Measurements from ENCODE around the gene EIPR1. TPM values are rescaled to one million over a fixed set of nuclear protein-coding genes. Genes with fewer than 3 reads are reported as not detected.

EIPR1 gene
- total and polyA plus RNA-seq, 2 of the 4 experiments (the other 2 are of a cell fraction): 46.5 to 67.4 TPM

- H3K14ac ChIP-seq (replicated peaks; ENCODE audit: low read depth, low read length): no peak overlapping the region
- DNase-seq (no peak), ATAC-seq (ENCODE audit: low read depth) (no peak)
- no peak overlapping the region for H3K4me2 ChIP-seq (ENCODE audit: low read depth, low read length)
- no peak overlapping the region for H4K5ac ChIP-seq (ENCODE audit: low read depth, low read length)
- TF ChIP-seq SMC3 (IDR thresholded peaks at IDR 0.05; ENCODE audit: low read depth, low read length) (no peak), CHD1 (IDR thresholded peaks at IDR 0.05; ENCODE audit: low read depth, low read length) (no peak), CEBPB (IDR thresholded peaks at IDR 0.05; ENCODE audit: low read depth, low read length) (no peak), MXI1 (IDR thresholded peaks at IDR 0.05; ENCODE audit: borderline replicate concordance, low read depth, low read length) (no peak), MAFK (IDR thresholded peaks at IDR 0.05; ENCODE audit: low read depth, low read length) (no peak), POLR2A (IDR thresholded peaks at IDR 0.05; ENCODE audit: low read depth, low read length) (no peak), BHLHE40 (IDR thresholded peaks at IDR 0.05; ENCODE audit: low read depth, low read length) (no peak), FOS (IDR thresholded peaks at IDR 0.05; ENCODE audit: low read depth, low read length) (no peak), ELK1 (IDR thresholded peaks at IDR 0.05; ENCODE audit: borderline replicate concordance, low read depth, low read length) (no peak), RAD21 (IDR thresholded peaks at IDR 0.05; ENCODE audit: low read length) (no peak), NFE2L2 (IDR thresholded peaks at IDR 0.05; ENCODE audit: low read depth, low read length) (no peak), RFX5 (IDR thresholded peaks at IDR 0.05; ENCODE audit: low read depth, low read length) (no peak), MAZ (IDR thresholded peaks at IDR 0.05; ENCODE audit: borderline replicate concordance, low read depth, low read length) (no peak), RCOR1 (IDR thresholded peaks at IDR 0.05; ENCODE audit: insufficient replicate concordance, low read length) (no peak)
- TF ChIP-seq, protein P1, sequence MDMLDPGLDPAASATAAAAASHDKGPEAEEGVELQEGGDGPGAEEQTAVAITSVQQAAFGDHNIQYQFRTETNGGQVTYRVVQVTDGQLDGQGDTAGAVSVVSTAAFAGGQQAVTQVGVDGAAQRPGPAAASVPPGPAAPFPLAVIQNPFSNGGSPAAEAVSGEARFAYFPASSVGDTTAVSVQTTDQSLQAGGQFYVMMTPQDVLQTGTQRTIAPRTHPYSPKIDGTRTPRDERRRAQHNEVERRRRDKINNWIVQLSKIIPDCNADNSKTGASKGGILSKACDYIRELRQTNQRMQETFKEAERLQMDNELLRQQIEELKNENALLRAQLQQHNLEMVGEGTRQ (IDR thresholded peaks at IDR 0.05; ENCODE audit: low read depth, low read length): no peak
- TF ChIP-seq, protein P2, sequence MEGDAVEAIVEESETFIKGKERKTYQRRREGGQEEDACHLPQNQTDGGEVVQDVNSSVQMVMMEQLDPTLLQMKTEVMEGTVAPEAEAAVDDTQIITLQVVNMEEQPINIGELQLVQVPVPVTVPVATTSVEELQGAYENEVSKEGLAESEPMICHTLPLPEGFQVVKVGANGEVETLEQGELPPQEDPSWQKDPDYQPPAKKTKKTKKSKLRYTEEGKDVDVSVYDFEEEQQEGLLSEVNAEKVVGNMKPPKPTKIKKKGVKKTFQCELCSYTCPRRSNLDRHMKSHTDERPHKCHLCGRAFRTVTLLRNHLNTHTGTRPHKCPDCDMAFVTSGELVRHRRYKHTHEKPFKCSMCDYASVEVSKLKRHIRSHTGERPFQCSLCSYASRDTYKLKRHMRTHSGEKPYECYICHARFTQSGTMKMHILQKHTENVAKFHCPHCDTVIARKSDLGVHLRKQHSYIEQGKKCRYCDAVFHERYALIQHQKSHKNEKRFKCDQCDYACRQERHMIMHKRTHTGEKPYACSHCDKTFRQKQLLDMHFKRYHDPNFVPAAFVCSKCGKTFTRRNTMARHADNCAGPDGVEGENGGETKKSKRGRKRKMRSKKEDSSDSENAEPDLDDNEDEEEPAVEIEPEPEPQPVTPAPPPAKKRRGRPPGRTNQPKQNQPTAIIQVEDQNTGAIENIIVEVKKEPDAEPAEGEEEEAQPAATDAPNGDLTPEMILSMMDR (conservative IDR thresholded peaks at IDR 0.05; ENCODE audit: low read depth, low read length): no peak
- no TSS peak for BruUV-seq (replicated peaks)
- no peak overlapping the region for H2AK5ac ChIP-seq (ENCODE audit: low read depth, low read length)
- no peaks in the 10 kb centered on the region for H3K4me1 ChIP-seq (ENCODE audit: control insufficient read depth, insufficient read depth, low read length)
- H3K4me3 ChIP-seq (ENCODE audit: insufficient read depth, low read depth, low read length): no peak overlapping the region
- H3K18ac ChIP-seq (ENCODE audit: low read depth, low read length): no peak overlapping the region
- 93% methylated on average over 3 of the region's 12 CpGs; no CpG with 5 or more reads in 1 of the 2 experiments for WGBS, 2 experiments (ENCODE audit: extremely low coverage in 2 of 2, insufficient read length in 1 of 2)
- H2BK5ac ChIP-seq (ENCODE audit: low read depth, low read length, poor library complexity, severe bottlenecking): no peak overlapping the region
- no peak overlapping the region for H2BK120ac ChIP-seq (ENCODE audit: low read depth, low read length)
- H3K79me1 ChIP-seq (ENCODE audit: low read depth in 1 of 2, low read length in 2 of 2): no peaks in the 10 kb centered on the region
- in situ Hi-C loops (cut with MboI; ENCODE audit: low sequenced_read_pairs) (no loop called here), dilution Hi-C loops (cut with HindIII; ENCODE audit: low sequenced_read_pairs, unreplicated experiment) (no loop called here), intact Hi-C loops (cut with micrococcal nuclease) (no loop called here)
- no peak overlapping the region for H3K23ac ChIP-seq (ENCODE audit: low read depth, low read length)
- no peak overlapping the region for H3K27ac ChIP-seq (ENCODE audit: insufficient read depth, low read length)
- H3K9ac ChIP-seq (ENCODE audit: low read depth, low read length): no peak overlapping the region
- H3K56ac ChIP-seq (ENCODE audit: extremely low read depth, insufficient read depth, low read length): no peak overlapping the region
- H3K9me1 ChIP-seq (ENCODE audit: insufficient read depth, low read length): peaks cover 8% of the 10 kb centered on the region
- H2AFZ ChIP-seq (replicated peaks; ENCODE audit: low read length, poor library complexity): no peak overlapping the region
- no peak overlapping the region for H2AK9ac ChIP-seq (replicated peaks; ENCODE audit: low read depth, low read length, poor library complexity)
- no peak overlapping the region for H2BK15ac ChIP-seq (ENCODE audit: low read depth, low read length)
- H3K9me3 ChIP-seq (ENCODE audit: control insufficient read depth, insufficient read depth, low read length): no peaks in the 10 kb centered on the region
- peaks cover 3% of the 10 kb centered on the region for H3K36me3 ChIP-seq (ENCODE audit: control insufficient read depth, insufficient read depth, low read length)
- no peak overlapping the region for H4K91ac ChIP-seq (ENCODE audit: insufficient read depth, low read depth, low read length)
- no peak overlapping the region for H4K8ac ChIP-seq (ENCODE audit: low read depth in 2 of 2, low read length in 2 of 2)
- ChIA-PET CTCF (no interaction called here), POLR2A (ENCODE audit: unreplicated experiment) (no interaction called here)
- no peaks in the 10 kb centered on the region for H4K20me1 ChIP-seq (ENCODE audit: insufficient read depth, low read length)
- no peak overlapping the region for H3K4ac ChIP-seq (ENCODE audit: low read depth, low read length)
- no peak overlapping the region for H2BK20ac ChIP-seq (ENCODE audit: low read depth, low read length)
- no peaks in the 10 kb centered on the region for H3K27me3 ChIP-seq (ENCODE audit: control insufficient read depth, insufficient read depth, low read length)
These were observed 169.0 kb downstream of the EIPR1 start for GRCh38 chr2:3208591-3208990.

All from IMR-90 (cell line).